Measurements from ENCODE around the gene TUBA8.

GRCh38 chr22:18078329-18079041 lies 32.1 kb upstream of the TUBA8 start:
- TF ChIP-seq CTCF (IDR thresholded peaks at IDR 0.05) (no peak), EP300 (IDR thresholded peaks at IDR 0.05) (no peak), POLR2A (IDR thresholded peaks at IDR 0.05) (no peak)
